HG02798 (cell line): ENCODE data around the gene SAE1.
"Not testable (repeated sequence)": the region's sequence is repeated elsewhere in the genome, so short reads cannot be mapped to it uniquely, and the experiment has no call there.

Experiments
- ATAC-seq: cut with Tn5 transposase; IDR thresholded peaks from one replicate; pipeline ENCODE4 v1.9.1; 2021; ENCODE audit warnings: mild to moderate bottlenecking; ENCODE audit not compliant: unreplicated experiment, poor library complexity

Gene SAE1

DNA sequence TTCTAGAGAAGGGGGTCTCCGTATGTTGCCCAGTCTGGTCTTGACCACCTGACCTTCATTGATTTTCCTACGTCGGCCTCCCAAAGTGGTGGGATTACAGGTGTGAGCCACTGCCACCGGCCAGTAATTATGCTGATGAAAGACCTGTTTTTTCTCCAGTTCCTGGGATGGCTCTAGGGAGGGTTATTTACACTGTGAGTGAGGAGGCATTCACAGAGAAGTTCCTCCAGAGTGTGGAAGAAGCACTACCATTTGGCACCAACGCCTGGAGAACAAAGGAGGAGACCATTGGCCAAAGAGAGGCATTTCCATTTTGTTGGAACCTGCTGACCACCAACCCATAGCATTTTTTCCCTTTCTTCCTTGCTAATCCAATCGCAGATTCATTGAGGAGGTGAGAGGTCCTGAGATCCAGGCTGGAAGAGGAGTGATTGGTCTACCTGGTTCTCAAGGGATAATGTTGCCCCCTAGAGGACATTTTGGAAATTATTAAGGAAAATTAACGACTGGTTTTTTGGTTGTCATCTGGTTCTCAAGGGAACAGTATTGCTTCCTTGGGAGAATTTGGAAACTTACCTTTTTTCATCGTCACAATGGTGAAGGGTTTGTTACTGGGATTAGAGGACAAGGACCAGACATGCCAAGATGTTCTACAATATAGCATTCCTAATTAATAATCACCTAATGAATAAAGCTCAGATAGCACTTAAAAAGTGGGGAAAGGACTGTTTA is 5.5 kb upstream of the SAE1 start:
- ATAC-seq, result no peak

DNA sequence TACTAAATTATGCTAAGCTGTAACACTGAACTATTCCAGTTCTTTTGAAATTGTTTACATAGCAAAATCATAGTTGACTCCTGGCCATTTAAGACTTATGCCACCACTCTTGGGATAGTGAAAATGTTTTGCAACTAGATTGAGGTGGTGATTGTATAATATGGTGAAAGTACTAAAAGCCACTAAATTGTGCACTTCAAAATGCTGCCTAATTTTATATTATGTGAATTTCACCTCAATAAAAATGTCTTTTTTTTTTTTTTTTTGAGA is 5.0 kb upstream of the SAE1 start:
- no peak for ATAC-seq

DNA sequence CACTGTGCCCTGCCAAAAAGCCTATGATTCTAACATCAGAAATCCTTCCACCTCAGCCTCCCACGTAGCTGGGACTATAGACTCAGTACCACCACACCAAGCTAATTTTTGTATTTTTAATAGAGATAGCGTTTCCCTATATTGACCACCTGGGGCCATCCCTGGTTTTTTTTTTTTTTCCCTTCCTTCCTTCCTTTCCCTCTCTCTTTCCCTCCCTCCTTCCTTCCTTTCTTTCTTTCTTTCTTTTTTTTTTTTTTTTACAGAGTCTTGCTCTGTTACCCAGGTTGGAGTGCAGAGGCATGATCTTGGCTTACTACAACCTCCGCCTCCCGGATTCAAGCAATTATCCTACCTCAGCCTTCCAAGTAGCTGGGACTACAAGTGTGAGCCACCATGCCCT is 1.1 kb upstream of the SAE1 start:
- no peak for ATAC-seq

DNA sequence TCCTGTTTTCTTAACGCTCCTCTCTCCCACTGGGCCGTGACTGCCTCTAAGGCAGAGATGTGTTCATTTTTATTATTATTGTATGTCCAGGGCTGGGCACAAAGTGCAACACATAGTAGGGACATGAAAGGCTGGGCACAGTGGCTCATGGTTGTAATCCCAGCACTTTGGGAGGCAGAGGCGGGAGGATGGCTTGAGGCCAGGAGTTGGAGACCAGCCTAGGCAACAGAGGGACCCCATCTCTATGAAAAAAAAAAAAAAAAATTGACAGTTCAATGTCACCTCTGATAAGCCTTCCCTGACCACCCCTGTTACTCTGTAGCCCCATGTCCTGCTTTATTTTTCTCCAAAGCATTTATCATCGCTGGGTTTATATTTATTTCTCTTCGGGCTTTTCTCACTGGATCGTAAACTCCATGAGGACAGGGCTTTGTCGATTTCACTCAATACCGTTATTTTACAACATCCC is 481 bp upstream of the SAE1 start:
- ATAC-seq, result no peak

DNA sequence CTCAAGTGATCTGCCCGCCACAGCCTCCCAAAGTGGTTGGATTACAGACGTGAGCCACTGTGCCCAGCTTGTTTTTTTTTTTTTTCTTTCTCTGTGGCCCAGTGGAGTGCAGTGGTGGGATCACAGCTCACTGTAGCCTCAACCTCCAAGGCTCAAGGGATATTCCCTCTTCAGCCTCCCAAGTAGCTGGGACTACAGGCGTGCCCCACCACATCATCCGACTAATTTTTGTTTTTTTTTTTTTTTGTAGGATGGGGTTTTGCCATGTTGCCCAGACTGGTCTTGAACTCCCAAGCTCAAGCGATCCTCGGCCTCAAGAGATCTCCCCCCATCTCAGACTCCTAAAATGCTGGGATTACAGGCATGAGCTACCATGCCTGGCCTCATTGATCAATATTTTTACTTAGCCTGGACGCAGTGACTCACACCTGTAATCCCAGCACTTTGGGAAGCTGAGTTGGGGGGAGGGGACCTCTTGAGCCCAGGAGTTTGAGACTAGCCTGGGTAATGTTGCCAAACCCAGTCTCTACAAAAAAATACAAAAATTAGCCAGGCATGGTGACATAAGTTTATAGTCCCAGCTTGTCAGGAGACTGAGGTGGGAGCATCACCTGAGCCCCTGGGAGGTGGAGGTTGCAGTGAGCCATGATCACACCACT is 1.7 kb downstream of the SAE1 start:
- ATAC-seq, result no peak

DNA sequence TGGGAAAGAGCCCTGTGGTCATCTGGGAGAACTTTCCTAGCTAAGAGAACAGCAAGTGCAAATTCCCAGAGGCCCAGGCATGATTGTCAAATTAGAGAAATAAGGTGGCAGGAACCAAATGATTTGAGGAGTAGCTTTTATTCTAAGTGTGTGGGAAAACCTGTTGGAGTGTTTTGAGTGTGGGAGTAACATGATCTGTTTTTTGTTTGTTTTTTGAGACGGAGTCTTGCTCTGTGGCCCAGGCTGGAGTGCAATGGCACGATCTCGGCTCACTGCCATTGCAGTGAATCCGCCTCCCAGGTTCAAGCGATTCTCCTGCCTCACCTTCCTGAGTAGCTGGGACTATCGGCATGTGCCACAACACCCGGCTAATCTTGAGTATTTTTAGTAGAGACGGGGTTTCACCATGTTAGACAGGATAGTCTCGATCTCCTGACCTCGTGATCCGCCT is 2.4 kb downstream of the SAE1 start:
- no peak for ATAC-seq

DNA sequence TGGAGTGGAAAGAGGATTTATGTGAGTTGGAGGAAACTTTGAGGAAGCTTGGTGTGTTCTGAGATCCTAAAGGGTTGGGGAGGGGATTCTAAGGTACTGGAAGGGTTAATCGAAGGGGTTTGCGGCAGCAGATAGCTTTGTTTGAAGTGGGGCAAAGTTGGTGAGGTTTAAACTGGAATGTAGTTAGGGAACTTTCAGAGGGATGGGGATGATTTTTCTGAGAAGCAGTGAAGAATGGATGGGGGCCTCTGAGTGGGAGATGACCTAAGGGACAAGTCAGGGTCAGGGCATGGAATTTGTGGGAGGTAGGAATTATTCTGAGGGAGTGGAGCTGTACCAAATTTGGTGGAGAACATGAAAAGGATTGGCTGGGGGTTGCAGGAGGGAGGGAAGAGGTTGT is 3.9 kb downstream of the SAE1 start:
- ATAC-seq, result no peak

DNA sequence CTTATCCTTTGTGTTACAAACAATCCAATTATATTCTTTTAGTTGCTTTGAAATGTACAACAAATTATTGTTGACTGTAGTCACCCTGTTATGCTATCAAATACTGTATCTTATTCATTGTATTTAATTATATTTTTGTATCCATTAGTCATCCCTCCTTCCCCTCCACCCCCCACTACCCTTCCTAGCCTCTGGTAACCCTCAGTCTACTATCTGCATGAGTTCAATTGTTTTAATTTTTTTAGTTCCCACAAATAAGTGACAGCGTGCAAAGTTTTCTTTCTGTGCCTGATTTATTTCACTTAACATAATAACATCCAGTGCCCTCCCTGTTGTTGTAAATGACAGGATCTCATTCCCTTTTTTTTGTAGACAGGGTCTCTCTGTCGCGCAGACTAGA is 4.5 kb downstream of the SAE1 start:
- ATAC-seq, result no peak

DNA sequence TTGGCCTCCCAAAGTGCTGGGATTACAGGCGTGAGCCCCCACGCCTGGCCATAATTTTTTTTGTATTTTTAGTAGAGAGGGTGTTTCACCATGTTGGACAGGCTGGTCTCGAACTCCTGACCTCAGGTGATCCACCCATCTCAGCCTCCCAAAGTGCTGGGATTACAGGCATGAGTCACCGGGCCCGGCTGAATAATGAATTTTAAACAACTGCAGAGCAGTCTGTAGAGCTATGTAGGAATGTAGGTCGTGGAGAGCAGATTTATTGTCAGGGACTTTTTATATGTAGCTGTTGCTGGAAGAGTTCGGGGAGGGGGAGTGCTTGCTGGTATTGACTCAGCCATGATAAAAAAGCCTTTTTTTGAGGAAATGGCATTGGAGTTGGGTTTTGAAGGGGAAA is 10.6 kb downstream of the SAE1 start:
- ATAC-seq, result not testable (repeated sequence)

DNA sequence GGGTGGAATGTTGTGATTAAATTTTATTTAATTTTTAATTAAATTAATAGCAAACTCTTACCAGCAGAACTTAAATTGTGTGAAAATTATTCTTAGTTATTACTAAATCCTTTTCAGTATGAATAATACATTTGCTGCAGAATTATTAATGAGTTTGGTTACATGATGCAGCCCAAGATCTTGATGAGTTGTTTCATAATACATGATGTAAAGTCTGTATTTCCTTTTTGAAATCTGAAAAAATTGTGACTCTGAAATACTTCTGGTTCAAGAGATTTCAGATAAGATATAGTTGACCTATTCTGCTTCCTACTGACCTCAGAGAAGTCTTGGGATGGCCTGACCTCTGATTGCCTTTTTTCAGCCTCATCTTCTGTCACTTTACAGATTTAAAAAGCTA is 11.1 kb downstream of the SAE1 start:
- ATAC-seq, result no peak

DNA sequence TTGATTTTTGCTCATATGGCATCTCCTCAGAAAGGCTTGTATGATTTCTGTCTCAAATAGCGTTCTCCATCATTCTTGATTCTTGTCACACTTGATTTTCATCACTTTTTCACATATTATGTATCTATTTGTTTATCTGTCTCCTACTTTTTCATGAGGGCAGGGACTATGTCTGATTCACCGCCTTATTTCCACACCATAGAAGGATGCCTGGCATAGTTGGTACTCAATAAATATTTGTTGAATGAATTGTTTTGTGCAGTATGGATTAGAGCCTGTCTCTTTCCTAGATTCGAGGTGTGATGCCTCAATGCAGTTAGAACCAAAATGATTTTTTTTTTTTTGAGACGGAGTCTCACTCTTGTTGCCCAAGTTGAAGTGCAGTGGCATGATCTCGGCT is 12.1 kb downstream of the SAE1 start:
- no peak for ATAC-seq

DNA sequence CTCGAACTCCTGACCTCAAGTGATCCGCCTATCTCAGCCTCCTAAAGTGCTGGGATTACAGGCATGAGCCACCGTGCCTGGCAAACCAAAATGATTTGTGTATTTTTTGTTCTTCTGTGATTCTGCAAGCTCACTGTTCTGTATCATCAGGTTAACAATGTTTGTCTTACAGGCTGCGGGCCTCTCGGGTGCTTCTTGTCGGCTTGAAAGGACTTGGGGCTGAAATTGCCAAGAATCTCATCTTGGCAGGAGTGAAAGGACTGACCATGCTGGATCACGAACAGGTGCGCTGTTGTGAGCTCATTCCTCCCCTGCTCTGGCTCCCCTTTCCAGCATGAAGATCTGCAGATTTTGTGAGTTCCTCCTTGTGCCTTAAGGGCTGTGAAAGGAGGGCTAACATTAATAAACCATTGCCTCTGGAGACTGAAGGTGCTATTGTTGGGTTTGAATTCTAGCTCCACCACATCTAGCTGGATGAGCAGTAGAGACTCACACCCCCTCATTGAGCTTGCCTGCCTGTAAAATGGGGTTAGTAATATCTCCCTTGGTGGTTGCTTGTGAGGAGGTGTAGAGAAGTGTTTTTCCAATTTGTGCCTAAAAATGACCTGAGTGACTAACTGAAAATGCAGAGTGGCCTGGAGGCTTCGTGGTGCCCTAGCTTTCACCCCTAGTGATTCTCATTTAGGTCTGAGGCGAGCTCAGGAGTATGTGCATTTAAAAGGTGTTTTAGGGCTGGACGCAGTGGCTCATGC is 12.9 kb downstream of the SAE1 start:
- no peak for ATAC-seq

DNA sequence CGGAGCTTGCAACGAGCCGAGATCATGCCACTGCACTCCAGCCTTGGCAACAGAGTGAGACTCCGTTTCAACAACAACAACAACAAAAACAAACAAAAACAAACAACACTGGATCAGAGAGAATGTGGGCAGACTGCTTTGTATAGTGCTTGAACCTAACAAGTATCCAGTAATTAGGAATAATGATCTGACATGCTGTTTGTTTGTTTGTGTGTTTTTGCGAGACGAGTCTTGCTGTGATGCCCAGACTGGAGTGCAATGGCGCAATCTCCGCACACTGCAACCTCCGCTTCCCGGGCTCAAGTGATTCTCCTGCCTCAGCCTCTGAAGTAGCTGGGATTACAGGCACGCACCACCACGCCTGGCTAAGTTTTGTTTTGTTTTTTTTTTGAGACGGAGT is 14.0 kb downstream of the SAE1 start:
- ATAC-seq, result no peak

DNA sequence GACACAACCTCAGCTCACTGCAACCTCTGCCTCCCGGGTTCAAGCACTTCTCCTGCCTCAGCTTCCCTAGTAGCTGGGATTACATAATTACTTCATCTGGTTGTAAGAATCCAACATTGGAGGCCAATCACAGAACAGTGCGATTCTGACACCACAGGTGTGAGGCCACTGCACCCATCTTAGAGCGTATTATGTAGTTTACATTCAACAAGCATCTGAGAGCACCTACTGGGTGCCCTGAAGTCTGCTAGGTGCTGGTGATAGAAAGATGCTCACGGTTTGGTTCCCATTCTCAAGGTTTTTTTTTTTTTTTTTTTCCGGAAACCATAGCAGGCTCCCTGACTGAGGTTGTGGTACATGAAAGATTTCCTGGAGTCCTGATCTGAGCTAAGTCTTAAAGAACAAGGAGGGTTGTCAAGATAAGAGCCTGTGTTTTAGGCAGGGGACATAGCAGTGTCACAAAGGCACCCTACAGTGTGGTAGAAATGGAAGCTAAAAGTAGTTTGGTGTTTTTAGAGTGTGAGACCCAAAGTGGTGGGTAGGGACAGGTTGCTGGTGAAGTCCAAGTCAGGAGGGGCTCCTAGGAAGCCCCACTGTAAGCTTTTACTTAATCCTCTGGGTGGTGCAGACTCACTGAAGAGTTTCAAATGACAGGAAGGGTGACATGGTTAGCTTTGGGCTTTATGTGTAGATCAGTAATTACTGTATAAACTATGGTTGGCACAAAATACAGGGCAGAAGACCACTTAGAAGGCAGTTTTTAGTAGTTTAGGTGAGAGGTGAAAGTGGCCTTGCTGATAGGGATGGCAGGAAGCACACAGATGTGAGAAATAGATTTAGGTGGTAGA is 15.2 kb downstream of the SAE1 start:
- ATAC-seq, result no peak

DNA sequence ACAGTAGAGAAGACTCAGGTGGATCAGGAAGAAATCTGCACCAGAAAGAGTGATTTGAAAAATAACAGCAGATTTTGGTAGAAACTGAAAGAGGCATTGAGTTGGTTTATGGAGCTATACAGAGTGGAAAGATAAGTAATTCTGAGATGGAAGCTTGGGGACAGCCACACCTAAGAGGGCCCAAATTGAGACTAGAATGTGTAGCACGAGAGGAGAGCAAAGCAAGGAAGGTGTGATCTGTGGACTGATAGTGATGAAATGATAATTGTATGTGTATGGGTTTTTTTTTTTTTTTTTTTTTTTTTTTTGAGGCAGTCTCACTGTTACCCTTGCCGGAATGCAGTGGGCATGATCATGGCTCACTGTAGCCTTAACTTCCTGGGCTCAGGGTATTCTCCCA is 16.3 kb downstream of the SAE1 start:
- ATAC-seq, result no peak

DNA sequence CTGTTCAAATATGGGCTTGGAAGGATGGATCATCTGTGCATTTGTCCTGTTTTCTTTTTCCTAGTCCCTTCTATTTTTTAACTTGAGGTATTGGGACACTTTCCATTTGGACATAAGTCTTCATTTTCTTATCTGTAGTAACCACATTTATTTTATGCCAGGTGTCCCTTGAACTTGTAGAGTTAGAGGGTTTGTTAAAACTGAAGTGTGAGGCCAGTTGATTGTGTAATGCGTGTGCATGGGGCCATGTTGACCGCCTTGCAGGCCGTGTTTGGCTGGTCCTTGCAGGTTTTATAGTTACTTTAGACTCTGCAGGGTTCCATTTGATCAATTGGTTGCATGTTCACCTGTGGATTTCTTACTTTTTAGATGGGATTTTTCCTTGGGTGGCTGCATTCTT is 21.0 kb downstream of the SAE1 start:
- no peak for ATAC-seq

DNA sequence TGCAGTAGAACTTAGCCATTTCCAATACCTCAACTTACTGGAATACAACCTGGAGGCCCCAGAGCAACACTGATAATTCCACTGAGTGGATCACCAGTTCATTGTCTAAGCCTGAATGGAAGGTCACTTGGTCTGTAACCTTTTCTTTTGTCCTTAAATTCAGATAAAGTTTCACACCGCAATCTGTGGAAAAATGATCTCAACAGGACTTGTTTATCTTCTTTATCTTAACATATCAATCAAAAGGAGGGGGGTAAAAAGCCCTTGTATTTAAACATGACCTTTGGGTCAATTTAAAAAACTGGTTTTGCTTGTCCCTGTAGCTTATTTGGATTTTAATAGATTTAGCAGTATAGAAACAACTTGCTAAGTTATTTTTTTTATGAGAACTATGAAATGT is 21.6 kb downstream of the SAE1 start:
- no peak for ATAC-seq

DNA sequence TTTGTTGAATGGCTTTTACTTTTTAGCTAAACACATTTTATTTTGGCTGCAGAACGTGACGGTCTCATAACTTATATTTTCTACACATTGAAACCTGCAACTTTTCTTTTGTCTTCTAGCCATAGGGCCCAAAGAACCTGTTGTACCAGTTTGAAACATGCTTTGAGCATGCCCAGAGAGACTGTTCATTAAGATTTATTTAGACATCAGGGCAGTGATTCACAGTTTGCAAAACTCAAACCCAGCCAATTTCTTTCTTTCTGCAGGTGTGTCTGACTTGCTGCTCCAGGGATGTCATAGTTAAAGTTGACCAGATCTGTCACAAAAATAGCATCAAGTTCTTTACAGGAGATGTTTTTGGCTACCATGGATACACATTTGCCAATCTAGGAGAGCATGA is 22.0 kb downstream of the SAE1 start:
- no peak for ATAC-seq

DNA sequence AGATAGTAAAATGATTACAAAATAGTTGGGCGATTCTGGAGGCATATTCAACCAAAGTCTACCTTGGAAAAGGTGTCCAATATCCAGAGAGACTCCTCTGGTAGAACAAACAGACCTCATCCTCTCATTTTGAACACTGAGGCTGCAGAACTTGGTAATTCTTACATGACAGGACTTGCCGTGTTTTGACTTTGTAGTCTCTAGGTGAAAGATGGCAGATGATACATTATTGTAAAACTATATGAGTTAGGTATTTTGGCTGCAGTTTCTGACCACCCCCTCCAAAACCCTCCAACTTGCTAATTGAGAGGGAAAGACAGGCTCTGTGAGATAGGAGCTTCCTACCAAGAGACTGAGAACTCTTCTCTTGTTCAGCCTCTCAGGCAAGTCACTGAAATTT is 22.6 kb downstream of the SAE1 start:
- ATAC-seq, result no peak

DNA sequence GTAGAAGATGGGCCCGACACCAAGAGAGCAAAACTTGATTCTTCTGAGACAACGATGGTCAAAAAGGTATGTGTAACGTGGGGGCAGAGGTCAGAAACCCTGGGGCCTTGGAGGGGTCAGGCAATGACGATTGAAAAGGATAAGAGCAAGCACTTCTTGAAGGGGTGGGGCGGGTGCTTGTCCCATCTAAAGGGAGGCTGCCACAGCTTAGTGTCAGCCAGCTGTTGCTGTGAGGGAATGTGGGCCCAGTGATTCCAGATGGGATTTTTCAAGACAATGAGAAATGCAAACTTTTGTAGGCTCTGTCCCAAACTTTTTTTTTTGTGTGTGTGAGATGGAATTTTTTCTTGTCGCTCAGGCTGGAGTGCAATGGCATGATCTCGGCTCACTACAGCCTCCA is 24.5 kb downstream of the SAE1 start:
- no peak for ATAC-seq
